Gastroesophageal sphincter (tissue), 4 donors: Measurements from ENCODE around the gene C19orf38. TPM values are rescaled to one million over a fixed set of nuclear protein-coding genes. Genes with fewer than 3 reads are reported as not detected.

ENCODE experiments used
- ATAC-seq: fragments of 150-250 bp; one replicate; pipeline ENCODE4 v1.9.1; 2016; ENCODE audit warnings: mild to moderate bottlenecking, moderate library complexity
- H3K27ac ChIP-seq, 4 donors: fragments of 200-600 bp; sonication (generic) in 3 of 4; 1 replicate in 3 of 4; 2 replicates in 1 of 4; pipeline ENCODE4 v1.5.1; 2016 to 2019
- H3K27me3 ChIP-seq: fragments of 200-600 bp; sonication (generic); one replicate; pipeline ENCODE4 v1.5.1; 2019
- H3K36me3 ChIP-seq, 2 donors: fragments of 200-600 bp; sonication (generic); one replicate each; pipeline ENCODE4 v1.5.1; 2019; ENCODE audit warnings: control low read depth in 1 of 2
- H3K4me1 ChIP-seq, 3 donors: fragments of 200-600 bp; sonication (generic); 1 replicate in 2 of 3; 2 replicates in 1 of 3; pipeline ENCODE4 v1.5.1; 2016 to 2019; ENCODE audit warnings: control low read depth in 2 of 3
- H3K4me3 ChIP-seq, 2 donors: fragments of 200-600 bp; sonication (generic); one replicate each; pipeline ENCODE4 v1.5.1; 2019; ENCODE audit warnings: mild to moderate bottlenecking in 1 of 2, moderate library complexity in 1 of 2
- H3K9me3 ChIP-seq, 3 donors: fragments of 200-600 bp; sonication (generic); one replicate each; pipeline ENCODE4 v1.5.1; 2017 to 2019; ENCODE audit warnings: control low read depth in 2 of 3
- EP300 ChIP-seq: sonication (generic); formaldehyde crosslinking; IDR thresholded peaks from one replicate; pipeline ENCODE4 v1.6.1; 2017; ENCODE audit warnings: antibody characterized with exemption, mild to moderate bottlenecking
- POLR2A ChIP-seq, 2 donors: fragments of 450-650 bp; IDR thresholded peaks; one replicate each; pipeline ENCODE4 v1.6.1; 2017; ENCODE audit warnings: antibody characterized with exemption in 2 of 2, mild to moderate bottlenecking in 2 of 2, moderate library complexity in 1 of 2
- POLR2AphosphoS5 ChIP-seq: sonication (generic); formaldehyde crosslinking; IDR thresholded peaks from one replicate; pipeline ENCODE4 v1.6.1; 2017; ENCODE audit warnings: antibody characterized with exemption
- WGBS, 2 donors: methylation state at CpG; one replicate each; pipeline ENCODE4 v1.1.5; 2018; ENCODE audit warnings: low coverage in 1 of 2; 5-methylcytosine and 5-hydroxymethylcytosine counted together
- total RNA-seq, 4 donors: library from RNA; depleted of rRNA; stranded (reverse); fragments of >200 nt; gene quantifications; one replicate each; pipeline ENCODE4 v1.1.0, GENCODE V29; 2016
- TF ChIP-seq, protein P1 (sequence below), 4 experiments: fragments of 200-600 bp in 2 of 4; fragments of 450-650 bp in 2 of 4; sonication (generic) in 1 of 4; IDR thresholded peaks; one replicate each; pipeline ENCODE4 v1.5.1; 2017 to 2019; ENCODE audit warnings: antibody characterized with exemption in 4 of 4, mild to moderate bottlenecking in 2 of 4, moderate library complexity in 2 of 4

C19orf38 gene, protein sequence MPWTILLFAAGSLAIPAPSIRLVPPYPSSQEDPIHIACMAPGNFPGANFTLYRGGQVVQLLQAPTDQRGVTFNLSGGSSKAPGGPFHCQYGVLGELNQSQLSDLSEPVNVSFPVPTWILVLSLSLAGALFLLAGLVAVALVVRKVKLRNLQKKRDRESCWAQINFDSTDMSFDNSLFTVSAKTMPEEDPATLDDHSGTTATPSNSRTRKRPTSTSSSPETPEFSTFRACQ
- total RNA-seq = 1 to 10 TPM in 2 of 4 donors, under 1 TPM in 1, not detected in 1; 0.89 to 3.1 (median 2.1) TPM

- Histone ChIP-seq H3K9me3 (peaks cover 0 to 18% (median 0%) of the 10 kb centered on the region in 3 donors), H3K27ac (no peak within 1 kb of the TSS), H3K36me3 (no peaks in the 10 kb centered on the region), H3K4me3 (no peak within 1 kb of the TSS), H3K27me3 (peaks cover 30% of the 10 kb centered on the region), H3K4me1 (no peaks in the 10 kb centered on the region)
- 23 to 70% methylated on average over 3 to 7 of the region's 14 CpGs for WGBS, 2 donors
- TF ChIP-seq, protein P1, sequence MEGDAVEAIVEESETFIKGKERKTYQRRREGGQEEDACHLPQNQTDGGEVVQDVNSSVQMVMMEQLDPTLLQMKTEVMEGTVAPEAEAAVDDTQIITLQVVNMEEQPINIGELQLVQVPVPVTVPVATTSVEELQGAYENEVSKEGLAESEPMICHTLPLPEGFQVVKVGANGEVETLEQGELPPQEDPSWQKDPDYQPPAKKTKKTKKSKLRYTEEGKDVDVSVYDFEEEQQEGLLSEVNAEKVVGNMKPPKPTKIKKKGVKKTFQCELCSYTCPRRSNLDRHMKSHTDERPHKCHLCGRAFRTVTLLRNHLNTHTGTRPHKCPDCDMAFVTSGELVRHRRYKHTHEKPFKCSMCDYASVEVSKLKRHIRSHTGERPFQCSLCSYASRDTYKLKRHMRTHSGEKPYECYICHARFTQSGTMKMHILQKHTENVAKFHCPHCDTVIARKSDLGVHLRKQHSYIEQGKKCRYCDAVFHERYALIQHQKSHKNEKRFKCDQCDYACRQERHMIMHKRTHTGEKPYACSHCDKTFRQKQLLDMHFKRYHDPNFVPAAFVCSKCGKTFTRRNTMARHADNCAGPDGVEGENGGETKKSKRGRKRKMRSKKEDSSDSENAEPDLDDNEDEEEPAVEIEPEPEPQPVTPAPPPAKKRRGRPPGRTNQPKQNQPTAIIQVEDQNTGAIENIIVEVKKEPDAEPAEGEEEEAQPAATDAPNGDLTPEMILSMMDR (IDR thresholded peaks at IDR 0.05) = no peak
- TF ChIP-seq POLR2AphosphoS5 (no peak), POLR2A (IDR thresholded peaks at IDR 0.05) (no peak), EP300 (no peak)
- ATAC-seq = no peak
Observed at GRCh38 chr19:10848230-10848856, at the start of gene C19orf38. Gene C19orf38, plus strand, starts transcription at chr19:10848415. Its CDS starts 94 bp downstream, at chr19:10848509.

- Histone ChIP-seq H3K9me3 (no peaks in the 10 kb centered on the region), H3K36me3 (peaks cover 0 to 100% of the 10 kb centered on the region in 2 donors), H3K4me3 (no peak overlapping the region), H3K4me1 (peaks cover 0 to 11% (median 0%) of the 10 kb centered on the region in 3 donors), H3K27me3 (no peaks in the 10 kb centered on the region), H3K27ac (peak overlapping the region in 1 of 4 donors; percentile 6)
- ATAC-seq = no peak
- TF ChIP-seq, protein P1 (IDR thresholded peaks at IDR 0.05) = no peak
- TF ChIP-seq EP300 (no peak), POLR2A (IDR thresholded peaks at IDR 0.05) (no peak), POLR2AphosphoS5 (no peak)
- WGBS, 2 donors = no CpG with 5 or more reads among the region's 9 CpGs
Observed at GRCh38 chr19:10800488-10800887, 47.7 kb upstream of the C19orf38 start.

GRCh38 chr19:10802479-10802878 is 45.7 kb upstream of the C19orf38 start:
- Histone ChIP-seq H3K4me1 (peaks cover 0 to 11% (median 0%) of the 10 kb centered on the region in 3 donors), H3K36me3 (peaks cover 0 to 100% of the 10 kb centered on the region in 2 donors), H3K27me3 (no peaks in the 10 kb centered on the region), H3K9me3 (no peaks in the 10 kb centered on the region), H3K27ac (no peak overlapping the region), H3K4me3 (no peak overlapping the region)
- TF ChIP-seq, protein P1 (IDR thresholded peaks at IDR 0.05) = no peak
- TF ChIP-seq EP300 = no peak
- no peak for TF ChIP-seq POLR2A (IDR thresholded peaks at IDR 0.05)
- no peak for TF ChIP-seq POLR2AphosphoS5
- ATAC-seq = no peak
- WGBS, 2 donors = 92 to 95% methylated on average over 2 of the region's 5 CpGs

DNA sequence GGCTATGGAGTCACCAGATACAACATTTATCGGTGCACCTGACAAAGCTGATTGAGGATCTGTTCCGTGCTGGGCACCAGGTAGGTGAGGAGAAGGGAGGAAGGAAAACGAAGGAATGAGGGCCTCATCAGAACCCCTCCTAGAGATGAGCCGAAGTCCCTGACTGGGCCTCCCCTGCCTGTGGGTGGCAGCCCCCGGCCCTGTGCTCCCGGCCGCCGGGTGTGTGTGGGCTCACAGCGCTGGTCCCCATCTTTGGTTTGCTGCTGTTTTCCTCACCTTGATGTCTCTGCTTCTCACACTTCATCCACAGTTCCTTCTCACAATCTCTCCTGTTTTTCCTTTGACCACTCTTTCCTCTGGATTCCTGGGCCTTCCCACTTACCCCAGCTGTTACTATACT is 45.0 kb upstream of the C19orf38 start:
- no peak for ATAC-seq
- WGBS, 2 donors = 83 to 95% methylated on average over 3 to 6 of the region's 9 CpGs

More for the DNA sequence above, 45.0 kb upstream of the C19orf38 start:
- no peak overlapping the region for H3K27ac ChIP-seq
- H3K9me3 ChIP-seq = no peaks in the 10 kb centered on the region
- peaks cover 0 to 100% of the 10 kb centered on the region in 2 donors for H3K36me3 ChIP-seq
- no peaks in the 10 kb centered on the region for H3K27me3 ChIP-seq
- H3K4me1 ChIP-seq = peaks cover 0 to 11% (median 0%) of the 10 kb centered on the region in 3 donors
- TF ChIP-seq POLR2A (IDR thresholded peaks at IDR 0.05) (no peak), EP300 (no peak), POLR2AphosphoS5 (no peak)
- TF ChIP-seq, protein P1 (IDR thresholded peaks at IDR 0.05) = no peak
- H3K4me3 ChIP-seq = no peak overlapping the region
